Hematopoietic multipotent progenitor cell treated with erythropoietin and hydrocortisone succinate and interleukin-3 and kit ligand, for 6 days (in vitro differentiated cells): ENCODE results near the gene ASAP2.

Experiments
- DNase-seq: peaks from one replicate; pipeline ENCODE4 v3.0.0-alpha.2; 2015

ASAP2 gene

GRCh38 chr2:9445089-9445488, 238.5 kb downstream of the ASAP2 start:
- DNase-seq: no peak

GRCh38 chr2:9451231-9451630, 244.6 kb downstream of the ASAP2 start:
- no peak for DNase-seq
